WTC11 (cell line): ENCODE data around the gene QKI. TPM values are rescaled to one million over a fixed set of nuclear protein-coding genes. Genes with fewer than 3 reads are reported as not detected.

Experiments used
- ATAC-seq: fragments of 200-7000 bp; cut with Tn5 transposase; 2 replicates; pipeline ENCODE4 v1.10.0; 2021; ENCODE audit warnings: mild to moderate bottlenecking, moderate library complexity
- CTCF ChIA-PET: fragments of 300-600 bp; sonication (Branson Sonifier 250); formaldehyde crosslinking; loops from one replicate; lab custom pipeline; 2021; ENCODE audit warnings: antibody characterized with exemption; lab: Charles Lee
- POLR2A ChIA-PET: fragments of 350-600 bp; sonication (Branson Sonifier 250); formaldehyde crosslinking; loops from one replicate; lab custom pipeline; 2021; ENCODE audit warnings: antibody characterized with exemption; lab: Charles Lee
- DNase-seq: peaks from one replicate; pipeline ENCODE4 v3.0.0; 2021; ENCODE audit warnings: low spot score
- H3K27ac Mint-ChIP-seq: 2 replicates; pipeline ENCODE4 v1.8.0; 2021; ENCODE audit warnings: mixed read lengths
- H3K27me3 Mint-ChIP-seq: 2 replicates; pipeline ENCODE4 v1.8.0; 2021; ENCODE audit warnings: low read depth, mild to moderate bottlenecking, moderate library complexity, mixed read lengths
- H3K36me3 Mint-ChIP-seq: 2 replicates; pipeline ENCODE4 v1.8.0; 2021; ENCODE audit warnings: mixed read lengths
- H3K4me1 Mint-ChIP-seq: 2 replicates; pipeline ENCODE4 v1.8.0; 2022; ENCODE audit warnings: mixed read lengths
- H3K4me3 Mint-ChIP-seq: 2 replicates; pipeline ENCODE4 v1.8.0; 2021; ENCODE audit warnings: mild to moderate bottlenecking, moderate library complexity, mixed read lengths
- H3K9me3 Mint-ChIP-seq: 2 replicates; pipeline ENCODE4 v1.8.0; 2021; ENCODE audit warnings: mixed read lengths
- ATF1 ChIP-seq: sonication (generic); formaldehyde crosslinking; IDR thresholded peaks from 2 replicates; pipeline ENCODE4 v1.8.1; 2023; ENCODE audit warnings: mild to moderate bottlenecking, moderate library complexity, missing genetic modification reagents
- CREM ChIP-seq: sonication (generic); formaldehyde crosslinking; IDR thresholded peaks from 2 replicates; pipeline ENCODE4 v1.8.1; 2022; ENCODE audit warnings: mild to moderate bottlenecking, missing genetic modification reagents, moderate library complexity
- ELF4 ChIP-seq: sonication (generic); formaldehyde crosslinking; IDR thresholded peaks from 2 replicates; pipeline ENCODE4 v1.8.1; 2022; ENCODE audit warnings: low read depth, mild to moderate bottlenecking, moderate library complexity, missing genetic modification reagents
- EMX1 ChIP-seq: fragments of 250-450 bp; sonication (Bioruptor Pico); IDR thresholded peaks from 2 replicates; pipeline ENCODE4 v1.8.0; 2021; ENCODE audit warnings: mild to moderate bottlenecking
- ETV6 ChIP-seq: sonication (generic); formaldehyde crosslinking; IDR thresholded peaks from 2 replicates; pipeline ENCODE4 v1.8.1; 2022; ENCODE audit warnings: mild to moderate bottlenecking, missing genetic modification reagents
- FOXK1 ChIP-seq: sonication (generic); formaldehyde crosslinking; IDR thresholded peaks from 2 replicates; pipeline ENCODE4 v1.8.0; 2022; ENCODE audit warnings: mild to moderate bottlenecking, moderate library complexity, missing genetic modification reagents
- GTF2I ChIP-seq: fragments of 250-450 bp; sonication (Bioruptor Pico); conservative IDR thresholded peaks from 2 replicates; pipeline ENCODE4 v1.4.0; 2021; ENCODE audit warnings: mild to moderate bottlenecking
- JUN ChIP-seq: sonication (generic); formaldehyde crosslinking; IDR thresholded peaks from 2 replicates; pipeline ENCODE4 v1.8.0; 2023; ENCODE audit warnings: mild to moderate bottlenecking, missing genetic modification reagents
- NFYB ChIP-seq: sonication (generic); formaldehyde crosslinking; conservative IDR thresholded peaks from 2 replicates; pipeline ENCODE4 v1.8.0; 2022; ENCODE audit warnings: low read depth, missing genetic modification reagents
- NR3C1 ChIP-seq: sonication (generic); formaldehyde crosslinking; conservative IDR thresholded peaks from 2 replicates; pipeline ENCODE4 v1.8.1; 2023; ENCODE audit warnings: low read depth, mild to moderate bottlenecking, missing genetic modification reagents
- OVOL2 ChIP-seq: fragments of 250-450 bp; sonication (Bioruptor Pico); IDR thresholded peaks from 2 replicates; pipeline ENCODE4 v1.9.0; 2021; ENCODE audit warnings: mild to moderate bottlenecking, borderline replicate concordance
- PRRX2 ChIP-seq: fragments of 250-450 bp; sonication (Bioruptor Pico); IDR thresholded peaks from 2 replicates; pipeline ENCODE4 v1.8.0; 2021; ENCODE audit warnings: mild to moderate bottlenecking
- RELA ChIP-seq: sonication (generic); formaldehyde crosslinking; IDR thresholded peaks from 2 replicates; pipeline ENCODE4 v1.8.1; 2022; ENCODE audit warnings: missing genetic modification reagents, mild to moderate bottlenecking, borderline replicate concordance
- SMAD4 ChIP-seq: sonication (generic); formaldehyde crosslinking; IDR thresholded peaks from 2 replicates; pipeline ENCODE4 v1.8.0; 2022; ENCODE audit warnings: mild to moderate bottlenecking, missing genetic modification reagents
- SOX15 ChIP-seq: fragments of 250-450 bp; sonication (Bioruptor Pico); IDR thresholded peaks from 2 replicates; pipeline ENCODE4 v1.9.0; 2021; ENCODE audit warnings: mild to moderate bottlenecking
- TCF7 ChIP-seq: sonication (generic); formaldehyde crosslinking; IDR thresholded peaks from 2 replicates; pipeline ENCODE4 v1.8.0; 2022; ENCODE audit warnings: mild to moderate bottlenecking, low read depth, missing genetic modification reagents, moderate library complexity
- ZNF232 ChIP-seq: sonication (generic); formaldehyde crosslinking; IDR thresholded peaks from 2 replicates; pipeline ENCODE4 v1.8.0; 2022; ENCODE audit warnings: mild to moderate bottlenecking, missing genetic modification reagents
- ZNF317 ChIP-seq: sonication (generic); formaldehyde crosslinking; IDR thresholded peaks from 2 replicates; pipeline ENCODE4 v1.8.1; 2023; ENCODE audit warnings: low read depth, mild to moderate bottlenecking, moderate library complexity, missing genetic modification reagents, borderline replicate concordance
- ZNF416 ChIP-seq: fragments of 250-450 bp; sonication (Bioruptor Pico); IDR thresholded peaks from 2 replicates; pipeline ENCODE4 v1.9.0; 2021; ENCODE audit warnings: mild to moderate bottlenecking, inconsistent platforms
- ZNF425 ChIP-seq: fragments of 250-450 bp; sonication (Bioruptor Pico); conservative IDR thresholded peaks from 2 replicates; pipeline ENCODE4 v1.9.0; 2021; ENCODE audit warnings: mild to moderate bottlenecking
- ZNF671 ChIP-seq: fragments of 250-450 bp; sonication (Bioruptor Pico); IDR thresholded peaks from 2 replicates; pipeline ENCODE4 v1.8.0; 2021; ENCODE audit warnings: mild to moderate bottlenecking
- total RNA-seq: library from RNA; stranded (reverse); gene quantifications from 3 replicates; pipeline ENCODE4 v1.2.3, GENCODE V29; 2021
- TF ChIP-seq, protein P1 (sequence below): sonication (generic); formaldehyde crosslinking; IDR thresholded peaks from 2 replicates; pipeline ENCODE4 v1.8.1; 2022; ENCODE audit warnings: mild to moderate bottlenecking, missing genetic modification reagents, moderate library complexity, borderline replicate concordance
- TF ChIP-seq, protein P2 (sequence below): sonication (generic); formaldehyde crosslinking; IDR thresholded peaks from 2 replicates; pipeline ENCODE4 v1.8.0; 2022; ENCODE audit warnings: mild to moderate bottlenecking, missing genetic modification reagents
- TF ChIP-seq, protein P3 (sequence below): sonication (generic); formaldehyde crosslinking; IDR thresholded peaks from 2 replicates; pipeline ENCODE4 v1.8.0; 2022; ENCODE audit warnings: missing genetic modification reagents

QKI gene
- total RNA-seq, 1 experiment from 2014 or later, result 145 TPM

- no peaks in the 10 kb centered on the region for H3K9me3 Mint-ChIP-seq
- DNase-seq (no peak), ATAC-seq (peak; percentile 86)
- peaks cover 6% of the 10 kb centered on the region for H3K36me3 Mint-ChIP-seq
- H3K4me1 Mint-ChIP-seq, result peaks cover 77% of the 10 kb centered on the region
- CTCF ChIA-PET, result interaction anchor here (1.0 kb wide), 1 partner anchor 16 kb away, joined by 3 read pairs; no protein-coding TSS in a partner anchor
- TF ChIP-seq ETV6 (CRISPR knock-in tag), result no peak
- TF ChIP-seq, protein P1, sequence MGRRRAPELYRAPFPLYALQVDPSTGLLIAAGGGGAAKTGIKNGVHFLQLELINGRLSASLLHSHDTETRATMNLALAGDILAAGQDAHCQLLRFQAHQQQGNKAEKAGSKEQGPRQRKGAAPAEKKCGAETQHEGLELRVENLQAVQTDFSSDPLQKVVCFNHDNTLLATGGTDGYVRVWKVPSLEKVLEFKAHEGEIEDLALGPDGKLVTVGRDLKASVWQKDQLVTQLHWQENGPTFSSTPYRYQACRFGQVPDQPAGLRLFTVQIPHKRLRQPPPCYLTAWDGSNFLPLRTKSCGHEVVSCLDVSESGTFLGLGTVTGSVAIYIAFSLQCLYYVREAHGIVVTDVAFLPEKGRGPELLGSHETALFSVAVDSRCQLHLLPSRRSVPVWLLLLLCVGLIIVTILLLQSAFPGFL, result no peak
- TF ChIP-seq ZNF425 (CRISPR knock-in tag), result no peak
- no peak for TF ChIP-seq FOXK1 (CRISPR knock-in tag)
- no peak for TF ChIP-seq RELA
- no peak for TF ChIP-seq JUN
- TF ChIP-seq SMAD4 (CRISPR knock-in tag), result no peak
- no peak for TF ChIP-seq ZNF232 (CRISPR knock-in tag)
- no peak for TF ChIP-seq GTF2I (CRISPR knock-in tag)
- peak overlapping the region; percentile 1; the same call in 1 of the 2 replicates for H3K4me3 Mint-ChIP-seq
- POLR2A ChIA-PET, result interaction anchor here (0.6 kb wide), 1 partner anchor 664 kb away, joined by 5 read pairs; no protein-coding TSS in a partner anchor
- no peaks in the 10 kb centered on the region for H3K27me3 Mint-ChIP-seq
- peak overlapping the region; percentile 5; the same call in 1 of the 2 replicates for H3K27ac Mint-ChIP-seq
These were observed 123.8 kb downstream of the QKI start for GRCh38 chr6:163538331-163538730.

- ChIA-PET CTCF (no interaction called here), POLR2A (no interaction called here)
- Mint-ChIP-seq H3K4me3 (no peak overlapping the region), H3K36me3 (peaks cover 6% of the 10 kb centered on the region), H3K27me3 (no peaks in the 10 kb centered on the region), H3K4me1 (peaks cover 79% of the 10 kb centered on the region), H3K9me3 (no peaks in the 10 kb centered on the region), H3K27ac (no peak overlapping the region)
- no peak for TF ChIP-seq ZNF425 (CRISPR knock-in tag)
- no peak for TF ChIP-seq NR3C1 (CRISPR knock-in tag)
- no peak for TF ChIP-seq NFYB
- no peak for TF ChIP-seq TCF7 (CRISPR knock-in tag)
- TF ChIP-seq, protein P2, sequence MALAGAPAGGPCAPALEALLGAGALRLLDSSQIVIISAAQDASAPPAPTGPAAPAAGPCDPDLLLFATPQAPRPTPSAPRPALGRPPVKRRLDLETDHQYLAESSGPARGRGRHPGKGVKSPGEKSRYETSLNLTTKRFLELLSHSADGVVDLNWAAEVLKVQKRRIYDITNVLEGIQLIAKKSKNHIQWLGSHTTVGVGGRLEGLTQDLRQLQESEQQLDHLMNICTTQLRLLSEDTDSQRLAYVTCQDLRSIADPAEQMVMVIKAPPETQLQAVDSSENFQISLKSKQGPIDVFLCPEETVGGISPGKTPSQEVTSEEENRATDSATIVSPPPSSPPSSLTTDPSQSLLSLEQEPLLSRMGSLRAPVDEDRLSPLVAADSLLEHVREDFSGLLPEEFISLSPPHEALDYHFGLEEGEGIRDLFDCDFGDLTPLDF, result no peak
- TF ChIP-seq ZNF317, result no peak
- TF ChIP-seq OVOL2 (CRISPR knock-in tag), result no peak
- ATAC-seq (no peak), DNase-seq (no peak)
These were observed 124.7 kb downstream of the QKI start for GRCh38 chr6:163539101-163539762.

DNA sequence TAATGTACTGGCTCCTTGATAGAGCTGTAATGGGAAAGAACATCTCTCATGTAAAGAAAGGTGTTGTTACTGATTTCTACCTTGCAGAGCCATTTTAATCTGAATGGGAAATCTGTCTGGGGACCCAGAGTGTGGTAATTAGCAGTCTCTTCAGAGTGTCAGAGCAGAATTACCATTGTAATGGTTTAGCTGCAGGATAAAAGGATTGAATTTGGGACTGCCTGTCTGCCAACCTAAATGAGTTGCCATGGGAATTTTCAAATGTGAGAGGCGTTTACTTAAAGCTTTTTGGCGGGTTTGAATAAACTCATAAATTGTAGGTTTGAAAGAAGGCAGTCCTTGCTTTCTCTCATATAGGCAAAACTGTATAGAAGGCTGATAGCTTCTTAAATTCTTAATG, 128.8 kb downstream of the QKI start:
- peak overlapping the region; percentile 24 for H3K4me3 Mint-ChIP-seq
- TF ChIP-seq EMX1, result no peak
- TF ChIP-seq SOX15, result no peak
- TF ChIP-seq, protein P3, sequence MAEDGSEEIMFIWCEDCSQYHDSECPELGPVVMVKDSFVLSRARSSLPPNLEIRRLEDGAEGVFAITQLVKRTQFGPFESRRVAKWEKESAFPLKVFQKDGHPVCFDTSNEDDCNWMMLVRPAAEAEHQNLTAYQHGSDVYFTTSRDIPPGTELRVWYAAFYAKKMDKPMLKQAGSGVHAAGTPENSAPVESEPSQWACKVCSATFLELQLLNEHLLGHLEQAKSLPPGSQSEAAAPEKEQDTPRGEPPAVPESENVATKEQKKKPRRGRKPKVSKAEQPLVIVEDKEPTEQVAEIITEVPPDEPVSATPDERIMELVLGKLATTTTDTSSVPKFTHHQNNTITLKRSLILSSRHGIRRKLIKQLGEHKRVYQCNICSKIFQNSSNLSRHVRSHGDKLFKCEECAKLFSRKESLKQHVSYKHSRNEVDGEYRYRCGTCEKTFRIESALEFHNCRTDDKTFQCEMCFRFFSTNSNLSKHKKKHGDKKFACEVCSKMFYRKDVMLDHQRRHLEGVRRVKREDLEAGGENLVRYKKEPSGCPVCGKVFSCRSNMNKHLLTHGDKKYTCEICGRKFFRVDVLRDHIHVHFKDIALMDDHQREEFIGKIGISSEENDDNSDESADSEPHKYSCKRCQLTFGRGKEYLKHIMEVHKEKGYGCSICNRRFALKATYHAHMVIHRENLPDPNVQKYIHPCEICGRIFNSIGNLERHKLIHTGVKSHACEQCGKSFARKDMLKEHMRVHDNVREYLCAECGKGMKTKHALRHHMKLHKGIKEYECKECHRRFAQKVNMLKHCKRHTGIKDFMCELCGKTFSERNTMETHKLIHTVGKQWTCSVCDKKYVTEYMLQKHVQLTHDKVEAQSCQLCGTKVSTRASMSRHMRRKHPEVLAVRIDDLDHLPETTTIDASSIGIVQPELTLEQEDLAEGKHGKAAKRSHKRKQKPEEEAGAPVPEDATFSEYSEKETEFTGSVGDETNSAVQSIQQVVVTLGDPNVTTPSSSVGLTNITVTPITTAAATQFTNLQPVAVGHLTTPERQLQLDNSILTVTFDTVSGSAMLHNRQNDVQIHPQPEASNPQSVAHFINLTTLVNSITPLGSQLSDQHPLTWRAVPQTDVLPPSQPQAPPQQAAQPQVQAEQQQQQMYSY (CRISPR knock-in tag), result no peak
- TF ChIP-seq ELF4 (CRISPR knock-in tag), result no peak
- TF ChIP-seq CREM (CRISPR knock-in tag), result no peak
- TF ChIP-seq ZNF416 (CRISPR knock-in tag), result no peak
- TF ChIP-seq ATF1 (CRISPR knock-in tag), result no peak
- TF ChIP-seq JUN, result no peak
- no peak for TF ChIP-seq PRRX2 (CRISPR knock-in tag)
- no peak for TF ChIP-seq ZNF671 (CRISPR knock-in tag)

More for the DNA sequence above, 128.8 kb downstream of the QKI start:
- H3K27ac Mint-ChIP-seq, result peak overlapping the region; percentile 89; the same call in 1 of the 2 replicates
- ChIA-PET POLR2A (no interaction called here), CTCF (interaction anchor here (0.9 to 1.4 kb wide), 2 partner anchors 11 to 423 kb away, joined by 3 to 10 read pairs; no protein-coding TSS in a partner anchor)
- no peaks in the 10 kb centered on the region for H3K9me3 Mint-ChIP-seq
- H3K4me1 Mint-ChIP-seq, result peaks cover 73% of the 10 kb centered on the region
- ATAC-seq, result peak; percentile 92
- no peak for DNase-seq
- H3K27me3 Mint-ChIP-seq, result no peaks in the 10 kb centered on the region
- H3K36me3 Mint-ChIP-seq, result no peaks in the 10 kb centered on the region
